ENCODE measurements around the gene MAD1L1.
A peak's percentile ranks its signal among the peaks of the same experiment; 100 is the strongest.

The MAD1L1 gene

DNA sequence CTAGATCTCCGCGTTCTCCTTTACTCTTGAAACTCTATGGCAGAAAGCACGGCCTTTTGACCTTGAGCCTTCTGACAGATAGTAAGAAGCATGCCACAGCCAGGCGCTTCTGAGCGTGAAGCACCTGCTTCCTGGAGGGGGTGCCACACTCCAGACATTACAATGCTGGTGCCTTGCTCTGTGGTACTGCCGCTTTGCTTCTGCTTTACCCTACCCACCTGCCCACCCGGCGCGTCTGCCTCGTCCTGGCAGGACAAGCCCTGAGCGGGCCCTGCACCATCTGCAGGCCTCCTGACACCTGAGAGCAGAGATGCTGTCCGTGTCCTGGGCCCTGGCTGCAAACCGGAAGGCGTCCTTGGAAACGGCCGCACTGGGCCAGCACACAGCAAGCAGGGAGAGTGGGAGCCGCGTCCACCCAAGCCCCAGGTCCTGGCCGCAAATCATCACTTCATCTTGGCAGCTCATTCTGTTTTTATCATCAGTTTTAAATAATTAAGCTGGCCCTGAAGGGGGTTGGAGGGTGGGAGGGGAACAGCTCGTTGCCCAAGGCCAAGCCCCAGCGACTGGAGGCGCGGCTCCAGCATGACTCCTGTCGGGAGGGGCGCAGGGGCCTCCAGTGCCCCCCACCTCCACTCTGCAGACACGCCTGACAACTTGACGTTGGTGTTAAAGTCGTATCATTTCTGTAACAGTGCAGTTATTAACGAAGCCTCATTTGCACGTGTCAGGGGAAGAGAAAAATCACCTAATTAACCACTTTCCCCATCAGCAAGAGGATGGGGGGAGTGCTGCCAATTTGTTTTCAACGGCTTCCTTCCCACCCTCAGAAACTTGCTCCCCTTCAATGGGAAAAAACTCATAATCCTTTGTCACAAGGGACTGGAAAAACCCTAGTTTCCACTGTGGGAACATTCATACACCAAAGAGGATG lies 132.2 kb downstream of the MAD1L1 start:
- peak; percentile 54 to 86 (median 71) for DNase-seq

DNA sequence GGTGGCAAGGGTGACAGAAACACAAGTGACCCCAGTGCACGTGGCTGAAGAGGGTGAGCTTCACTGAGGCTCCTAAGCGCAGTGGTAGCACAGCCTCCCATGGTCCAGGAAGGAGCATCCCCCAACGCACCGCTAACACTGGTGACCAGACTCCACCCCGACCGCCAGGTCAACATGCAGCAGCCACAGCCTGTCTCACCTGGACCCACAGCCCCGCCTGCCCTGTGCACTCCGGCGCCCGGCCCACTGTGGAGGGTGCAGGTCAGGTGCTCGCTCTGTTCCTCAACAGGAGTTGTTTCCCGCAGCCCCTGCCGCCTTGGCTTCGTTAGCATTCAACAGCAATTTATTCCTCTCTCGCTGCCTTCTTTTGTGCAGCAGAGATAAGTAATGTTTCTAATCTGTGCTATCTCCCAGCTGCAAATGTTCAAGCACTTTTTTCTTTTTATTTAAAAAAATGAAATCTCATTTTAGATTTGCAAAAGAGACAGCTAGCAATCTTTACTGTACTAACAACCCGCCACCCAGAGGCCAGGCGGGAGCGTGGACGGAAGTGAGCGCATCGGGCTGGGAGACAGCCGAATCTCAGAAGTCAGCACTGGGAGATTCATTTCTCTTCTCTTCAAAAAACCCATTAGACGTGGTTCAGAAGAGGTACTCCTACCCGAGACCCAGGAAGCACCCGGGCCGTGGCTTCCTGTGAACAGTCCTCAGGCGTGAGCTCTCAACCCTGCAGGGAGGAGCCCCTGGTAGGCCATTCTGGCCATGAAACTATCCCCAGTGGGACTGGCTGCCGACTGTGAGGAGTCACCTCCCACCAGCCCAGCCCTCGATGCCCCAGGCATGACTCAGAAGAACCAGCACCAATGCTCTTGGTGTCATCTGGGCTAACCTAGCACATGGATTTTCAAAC lies 133.4 kb downstream of the MAD1L1 start:
- DNase-seq, result peak in 1 of 3 experiments; percentile 22

DNA sequence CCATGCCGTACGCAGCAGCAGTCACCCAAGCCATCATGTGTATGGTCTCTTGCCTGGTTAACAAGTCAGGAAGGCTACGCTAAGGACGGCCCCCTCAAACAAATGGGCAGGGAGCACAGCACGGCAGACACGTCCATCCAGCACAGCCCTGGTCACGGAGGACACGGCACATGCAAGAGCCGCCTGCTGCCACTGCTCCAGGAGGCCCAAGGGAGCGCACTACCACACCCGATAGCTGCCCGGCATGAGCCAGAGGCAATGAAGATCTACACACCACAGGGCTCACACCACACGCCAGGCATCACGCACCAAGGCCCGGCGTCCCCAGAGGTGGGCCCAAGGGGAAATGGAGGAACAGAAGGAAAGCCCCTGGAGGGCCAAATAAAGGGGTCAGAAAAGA lies 134.2 kb downstream of the MAD1L1 start:
- no peak for DNase-seq

DNA sequence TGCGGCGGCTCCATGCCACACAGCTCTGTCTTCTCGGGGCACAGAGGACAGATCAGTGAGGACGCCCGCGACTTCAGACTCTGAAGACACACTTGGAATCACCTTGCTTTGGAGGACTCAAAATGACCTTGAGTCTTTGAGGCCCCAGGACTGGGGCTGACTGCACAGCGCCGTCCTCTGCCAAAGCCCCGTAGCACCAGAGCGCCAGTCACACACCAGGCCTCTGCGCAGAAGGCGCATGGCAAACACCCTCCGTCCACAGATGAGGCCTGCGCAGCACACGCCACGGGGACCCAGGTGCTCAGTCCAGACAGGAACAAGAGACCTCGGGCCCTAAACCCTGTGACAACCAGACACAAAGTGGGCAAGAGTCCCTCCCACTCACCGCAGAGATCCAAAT lies 134.7 kb downstream of the MAD1L1 start:
- no peak for DNase-seq

DNA sequence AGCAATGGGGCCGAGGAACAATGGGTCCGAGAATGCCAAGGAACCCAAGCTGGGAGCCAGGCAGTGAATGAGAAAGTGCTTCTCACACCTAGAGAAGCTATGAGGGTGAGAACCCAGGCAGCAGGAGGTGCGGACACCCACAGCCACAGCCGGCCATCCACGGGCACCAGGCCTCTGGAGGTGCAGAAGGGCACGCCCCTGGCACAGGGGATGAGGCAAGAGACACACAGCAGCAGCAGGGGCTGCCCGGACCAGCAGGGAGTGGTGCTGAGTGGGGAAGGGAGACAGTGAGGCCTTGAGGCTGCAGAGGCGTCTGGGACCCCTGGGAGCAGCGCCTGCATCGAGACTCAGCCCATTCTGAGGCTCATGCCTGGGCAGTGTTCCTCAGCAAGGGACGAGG lies 135.3 kb downstream of the MAD1L1 start:
- DNase-seq, result no peak

DNA sequence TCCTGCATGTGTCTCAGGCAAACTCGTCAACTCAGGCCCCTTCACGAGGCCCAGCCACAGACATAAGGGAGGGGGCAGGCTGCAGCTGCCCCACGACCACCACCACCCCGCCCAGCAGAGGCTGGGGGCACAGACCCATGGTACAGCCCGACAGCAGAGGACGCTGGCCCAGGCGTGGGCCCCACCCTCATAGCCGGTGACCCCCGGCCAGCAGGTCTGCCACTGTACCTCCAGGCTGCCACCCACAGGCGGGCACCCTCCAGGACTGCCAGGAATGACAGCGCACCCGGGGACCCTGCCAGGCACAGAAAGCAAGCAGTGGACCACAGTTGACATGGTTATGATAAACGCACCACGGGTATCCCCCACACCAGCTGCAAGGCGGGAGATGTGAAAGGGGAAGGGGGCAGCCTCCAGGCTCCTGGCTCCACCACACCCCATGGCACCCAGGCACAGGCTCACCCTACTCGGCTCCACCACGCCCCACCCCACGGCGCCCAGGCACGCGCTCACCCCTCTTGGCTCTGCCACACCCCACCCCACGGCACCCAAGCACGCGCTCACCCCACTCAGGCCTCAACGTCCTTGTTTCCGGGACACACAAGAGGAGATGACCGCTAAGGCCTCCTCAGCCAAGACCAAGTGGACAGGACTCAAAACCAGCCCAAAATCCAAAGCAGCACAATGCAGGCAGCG lies 135.9 kb downstream of the MAD1L1 start:
- no peak for DNase-seq

DNA sequence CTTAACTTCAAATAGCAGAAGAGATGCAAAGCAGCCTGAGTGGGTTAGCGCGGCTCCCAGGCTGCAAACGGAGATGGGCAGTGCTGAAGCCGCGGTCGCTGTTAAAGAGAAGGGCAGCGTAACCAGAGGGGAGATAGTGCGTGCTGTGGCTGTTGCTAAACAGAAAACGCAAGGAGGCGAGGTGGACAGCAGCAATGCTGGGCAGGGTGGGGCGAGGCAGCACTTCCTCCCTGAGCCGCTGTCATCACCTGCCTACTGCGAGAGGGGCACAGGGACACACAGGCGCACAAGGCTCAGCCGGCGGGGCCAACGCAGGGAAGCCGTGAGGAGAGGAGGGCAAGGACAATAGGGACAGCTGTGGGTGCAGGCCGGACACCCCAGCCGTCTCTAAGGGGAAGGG lies 137.3 kb downstream of the MAD1L1 start:
- DNase-seq, result no peak

DNA sequence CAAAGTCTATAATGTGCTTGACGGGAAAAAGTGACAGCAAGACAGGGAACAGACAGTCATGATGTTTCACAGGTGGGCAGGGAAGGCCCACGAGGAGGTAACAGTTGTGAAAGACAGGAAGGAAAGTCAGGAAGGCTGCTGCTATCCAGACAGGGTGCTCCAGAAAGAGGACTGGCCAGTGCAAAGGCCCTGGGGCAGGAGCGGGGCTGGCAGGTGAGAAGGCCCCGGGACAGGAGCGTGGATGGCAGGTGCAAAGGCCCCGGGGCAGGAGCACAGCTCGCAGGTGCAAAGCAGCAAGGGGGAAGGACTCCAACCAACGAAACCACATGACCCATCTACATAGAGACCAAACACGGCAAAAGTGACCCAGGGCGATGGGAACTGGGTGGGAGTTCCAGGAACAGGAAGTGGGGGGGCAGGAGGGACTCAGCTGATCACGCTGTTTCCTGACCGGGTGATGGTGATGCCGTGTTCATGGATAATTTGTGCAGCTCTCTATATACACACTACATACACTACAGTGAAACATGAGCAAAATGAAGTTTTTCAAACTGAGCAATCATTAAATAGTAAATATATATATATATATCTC lies 138.2 kb downstream of the MAD1L1 start:
- no peak for DNase-seq

DNA sequence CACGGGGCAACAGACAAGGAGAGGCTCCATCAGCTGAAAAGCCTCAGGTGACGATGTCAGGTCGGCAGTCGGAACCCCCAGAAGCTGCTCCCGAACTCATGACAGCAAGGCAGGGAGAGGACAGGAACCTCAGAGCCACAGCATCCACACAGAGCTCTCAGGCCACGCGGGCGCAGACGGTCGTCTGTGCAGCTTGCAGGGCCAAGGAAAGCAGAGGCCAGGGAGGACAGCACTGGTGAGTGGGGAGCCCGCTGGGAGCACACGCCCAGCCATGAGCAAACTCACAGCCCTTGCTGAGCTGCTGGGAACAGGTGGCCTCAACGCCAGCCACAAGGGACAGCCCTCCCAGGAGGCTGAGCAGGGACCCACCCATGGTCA lies 138.9 kb downstream of the MAD1L1 start:
- DNase-seq, result no peak

DNA sequence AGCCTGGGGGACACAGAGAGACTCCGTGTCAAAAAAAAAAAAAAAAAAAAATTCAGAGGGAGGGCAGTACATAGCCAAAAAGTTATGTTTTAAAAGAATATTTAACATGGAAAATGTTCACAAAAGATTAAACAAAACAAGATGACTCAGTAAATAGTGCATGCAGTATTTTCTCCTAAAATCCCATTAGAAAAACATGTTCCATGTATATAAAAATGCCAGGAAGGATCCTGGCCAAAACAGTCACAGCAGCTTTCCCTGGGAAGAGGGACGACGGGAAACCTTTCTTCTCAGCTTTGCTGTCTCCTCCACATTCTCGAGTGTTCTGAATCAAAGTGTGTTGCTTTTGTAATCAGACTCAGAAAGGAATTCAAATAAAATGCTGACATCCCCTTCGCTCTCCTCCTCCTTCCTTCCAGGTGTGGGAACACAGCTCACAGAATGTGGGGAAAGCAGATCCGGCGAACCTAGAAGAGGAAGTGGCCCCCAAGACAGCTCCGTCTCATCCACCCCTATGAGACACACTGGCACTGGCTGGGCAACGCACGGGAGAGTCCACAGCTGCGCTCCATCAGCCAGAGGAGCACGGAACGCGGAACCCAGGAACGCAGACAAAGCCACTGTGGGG lies 139.4 kb downstream of the MAD1L1 start:
- DNase-seq, result no peak

DNA sequence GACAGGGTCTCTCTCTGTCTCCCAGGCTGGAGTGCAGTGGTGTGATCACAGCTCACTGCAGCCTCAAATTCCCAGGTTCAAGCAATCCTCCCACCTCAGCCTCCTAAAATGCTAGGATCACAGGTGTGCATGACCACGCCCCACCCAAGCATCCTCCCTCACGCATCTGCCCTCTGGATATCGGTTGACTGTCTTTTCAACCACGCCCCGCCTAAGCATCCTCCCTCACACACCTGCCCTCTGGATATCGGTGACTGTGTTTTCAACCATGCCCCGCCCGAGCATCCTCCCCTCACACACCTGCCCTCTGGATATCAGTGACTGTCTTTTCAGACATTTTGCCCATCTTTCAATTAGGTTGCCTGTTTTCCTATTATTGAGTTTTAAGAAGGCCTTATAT lies 140.5 kb downstream of the MAD1L1 start:
- no peak for DNase-seq

DNA sequence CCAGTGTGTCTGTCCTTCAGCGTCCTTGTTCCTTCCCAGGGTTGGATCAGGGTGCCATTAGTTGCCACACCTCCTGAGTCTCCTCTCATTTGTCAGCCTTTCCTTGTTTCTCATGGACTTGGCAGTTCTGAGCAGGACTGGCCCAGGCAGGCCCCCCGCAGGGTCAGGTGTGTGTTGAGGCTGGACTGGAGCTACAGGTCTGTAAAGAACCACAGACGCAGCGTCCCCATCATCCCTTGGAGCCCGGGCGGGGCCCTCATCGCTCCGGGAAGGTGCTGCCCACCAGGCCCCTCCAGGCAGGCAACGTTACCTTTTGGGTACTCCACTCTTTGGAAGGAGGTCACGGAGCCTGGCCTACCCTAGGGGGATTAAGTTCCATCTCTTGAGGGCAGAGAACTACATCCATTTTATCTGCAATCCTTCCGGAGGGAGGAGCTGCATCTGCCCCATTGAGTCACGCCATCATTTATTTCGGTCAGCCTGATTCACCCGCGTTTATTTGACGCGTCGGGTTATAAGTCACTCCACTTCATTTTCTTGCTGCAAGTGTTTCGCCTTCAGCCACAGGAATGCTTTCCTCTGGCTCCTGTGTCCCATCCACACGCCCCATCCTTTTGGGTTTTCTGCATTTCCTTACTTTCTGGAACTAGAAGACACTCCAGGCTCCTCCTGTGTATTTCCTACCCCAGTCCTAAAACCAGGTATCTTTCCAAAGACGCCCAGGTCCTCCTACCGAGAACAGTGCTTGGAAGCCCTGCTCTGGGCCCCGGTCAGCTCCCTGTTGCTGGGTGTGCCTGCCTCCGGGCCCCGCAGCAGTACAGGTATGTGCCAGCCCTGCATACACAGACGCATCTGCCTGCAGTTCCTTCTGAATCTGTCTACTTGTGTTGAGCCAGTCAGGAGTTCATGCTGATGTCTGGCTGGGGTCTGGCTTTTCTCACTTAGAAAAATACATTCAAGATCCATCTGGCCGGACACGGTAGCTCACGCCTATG lies 141.9 kb downstream of the MAD1L1 start:
- DNase-seq, result no peak

DNA sequence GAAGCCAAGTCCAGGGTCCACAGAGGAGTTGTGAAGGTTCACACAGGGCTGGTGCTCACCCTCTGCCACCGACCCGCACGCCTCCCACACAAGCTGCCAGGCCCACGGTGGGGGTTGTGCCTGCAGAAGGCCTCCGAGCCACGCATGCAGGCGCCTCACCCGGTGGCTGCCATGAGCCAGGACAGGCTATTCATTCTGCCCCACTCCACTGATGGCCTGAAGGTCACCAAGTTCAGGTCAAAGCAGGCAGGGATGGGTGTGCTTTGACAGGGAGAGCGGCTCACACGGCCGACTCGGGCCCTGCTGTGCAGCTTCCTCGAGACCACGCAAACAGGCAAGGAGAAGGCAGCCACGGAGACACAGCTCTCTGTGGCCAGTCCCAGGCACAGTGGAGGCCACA lies 143.9 kb downstream of the MAD1L1 start:
- DNase-seq, result no peak

DNA sequence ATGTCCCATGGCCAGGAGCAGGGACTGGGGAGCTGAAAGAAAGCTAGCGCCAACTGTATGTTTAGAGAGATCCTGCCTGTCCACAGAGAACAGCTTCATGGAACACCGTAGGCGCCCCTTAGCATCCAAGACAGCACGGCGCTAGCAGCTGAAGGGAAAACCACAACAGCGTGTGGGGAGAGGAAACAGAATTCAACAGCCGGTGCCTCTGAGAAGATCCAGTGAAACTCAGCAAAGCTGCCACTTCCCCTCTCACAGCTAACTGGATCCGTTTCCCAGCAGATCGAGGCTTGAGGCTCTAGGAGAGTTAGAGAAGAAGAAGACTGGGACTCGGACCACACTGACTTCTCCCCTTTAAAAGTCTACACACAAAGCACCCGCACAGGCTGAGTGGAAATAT lies 145.0 kb downstream of the MAD1L1 start:
- DNase-seq, result no peak

DNA sequence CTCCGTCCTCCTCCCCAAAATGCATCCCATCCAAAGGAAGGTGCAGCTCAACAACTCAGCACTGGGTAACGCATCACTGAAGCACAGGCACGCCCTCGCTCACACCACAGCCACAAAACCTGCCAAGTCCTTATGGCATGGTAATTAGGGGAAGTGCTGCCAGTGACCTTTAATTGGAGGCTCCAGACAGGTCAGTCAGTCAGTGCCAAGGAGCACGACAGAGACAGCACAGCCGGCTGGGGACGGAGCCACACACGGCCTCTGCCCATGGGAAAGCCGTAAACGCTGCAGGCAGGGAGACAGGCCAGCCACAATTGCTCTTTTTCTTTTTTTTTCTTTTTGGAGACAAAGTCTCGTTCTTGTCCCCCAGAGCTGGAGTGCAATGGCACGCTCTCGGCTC lies 146.5 kb downstream of the MAD1L1 start:
- DNase-seq, result no peak

DNA sequence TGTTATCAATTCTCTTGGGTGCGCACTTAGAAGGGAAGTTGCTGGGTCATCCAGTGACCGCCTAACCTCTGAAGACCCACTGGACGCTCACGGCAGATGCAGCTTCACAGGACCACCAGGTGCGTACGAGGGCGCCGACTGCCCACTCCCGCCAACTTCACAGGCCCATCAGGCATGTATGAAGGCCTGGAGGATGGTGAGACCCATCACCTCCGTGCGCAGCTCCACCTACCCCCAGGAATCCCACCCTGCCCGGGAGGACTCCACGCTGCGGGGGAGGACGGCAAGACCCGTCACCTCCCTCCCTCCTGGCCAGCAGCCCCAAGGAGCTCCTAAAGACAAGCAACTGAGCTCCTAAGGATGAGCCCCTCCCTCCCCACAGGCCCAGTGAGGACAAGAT lies 146.9 kb downstream of the MAD1L1 start:
- DNase-seq, result no peak

DNA sequence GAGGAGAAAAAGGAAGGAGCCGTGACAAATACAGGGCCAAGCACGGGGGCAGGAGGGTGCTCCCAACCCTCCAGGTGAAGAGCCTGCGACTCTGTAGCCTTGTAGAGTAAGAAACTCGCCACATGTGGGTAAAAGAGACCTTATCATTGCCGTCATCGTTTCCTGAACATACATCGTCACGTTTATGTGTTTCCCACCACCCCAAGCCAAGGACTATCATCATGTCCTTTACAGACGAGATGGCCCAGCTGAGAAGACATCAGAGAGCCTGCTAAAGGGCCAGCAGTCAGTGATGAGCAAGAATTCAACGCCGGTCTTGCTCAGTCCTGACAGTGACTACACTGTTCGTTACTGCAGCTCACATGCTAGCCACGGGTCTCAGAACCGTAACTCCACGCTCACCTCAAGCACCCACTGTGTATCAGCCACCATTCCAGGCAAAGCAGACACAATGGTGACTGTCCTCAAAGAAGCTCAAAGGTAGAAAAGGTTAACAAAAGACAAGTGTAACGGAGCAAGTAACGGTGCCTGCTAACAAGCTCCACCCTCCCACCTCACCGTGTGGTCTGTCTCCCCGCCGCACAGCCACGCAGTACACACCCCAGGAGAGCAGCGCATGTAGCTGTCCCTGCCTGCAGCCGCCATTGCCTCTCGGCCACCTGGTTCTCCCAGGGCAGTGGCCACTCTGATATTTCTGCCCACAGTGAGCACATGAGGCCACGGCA lies 147.8 kb downstream of the MAD1L1 start:
- no peak for DNase-seq

DNA sequence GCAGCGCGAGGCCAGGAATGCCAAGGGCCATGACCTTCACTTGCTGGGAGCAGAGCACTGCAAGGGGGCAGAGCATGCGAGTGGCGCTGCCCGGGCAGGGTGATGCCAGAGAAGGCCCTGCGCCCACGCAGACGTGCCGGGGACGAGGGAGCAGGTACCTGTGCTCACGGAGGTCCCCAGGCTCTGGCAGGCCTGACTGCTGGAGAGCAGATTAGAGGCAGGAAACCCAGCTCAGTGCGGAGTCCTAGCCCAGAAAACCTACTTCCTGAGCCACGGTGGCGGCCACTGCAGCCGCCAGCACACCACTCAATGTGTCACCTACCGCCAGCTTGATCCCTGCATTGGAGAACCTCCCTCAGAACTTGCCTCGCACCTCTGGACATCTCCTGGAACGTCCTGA lies 148.4 kb downstream of the MAD1L1 start:
- no peak for DNase-seq

DNA sequence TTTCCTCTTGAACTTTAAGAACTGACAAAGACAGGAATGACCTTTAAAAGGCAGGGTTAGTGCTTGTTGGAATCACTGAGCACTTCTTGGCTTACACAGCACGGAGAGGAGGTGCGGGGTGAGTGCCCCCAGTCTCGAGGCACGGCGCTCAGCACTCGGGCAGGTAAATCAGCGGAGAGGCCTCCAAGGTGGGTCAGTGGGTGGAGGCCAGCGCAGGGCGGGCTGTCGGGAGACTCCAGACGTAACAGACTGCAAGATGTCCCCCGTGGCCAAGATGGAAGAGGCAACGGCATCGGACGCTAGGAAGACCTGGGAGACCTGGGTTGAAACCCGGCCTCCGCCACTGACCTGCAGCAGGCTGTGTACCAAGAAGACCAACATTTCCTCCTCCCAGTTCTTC lies 149.4 kb downstream of the MAD1L1 start:
- DNase-seq, result no peak

All from NCI-H1417 (cell line).